Omental fat pad (tissue), 4 donors: ENCODE data around the gene RPS3. TPM values are rescaled to one million over a fixed set of nuclear protein-coding genes. Genes with fewer than 3 reads are reported as not detected.

ENCODE experiments used
- ATAC-seq: fragments of 150-250 bp; one replicate; pipeline ENCODE4 v1.9.1; 2016; ENCODE audit warnings: mild to moderate bottlenecking, moderate library complexity; ENCODE audit not compliant: low FRiP score
- DNase-seq: peaks from one replicate; pipeline ENCODE4 v3.0.0-alpha.2; 2019; ENCODE audit warnings: low spot score
- CTCF ChIP-seq, 3 donors: fragments of 450-650 bp; IDR thresholded peaks; one replicate each; pipeline ENCODE4 v1.5.1; 2016 to 2017; ENCODE audit warnings: antibody characterized with exemption in 3 of 3, mild to moderate bottlenecking in 3 of 3, moderate library complexity in 2 of 3
- total RNA-seq, 4 donors: library from RNA; depleted of rRNA; stranded (reverse); fragments of >200 nt; gene quantifications; one replicate each; pipeline ENCODE4 v1.1.0, GENCODE V29; 2016

RPS3 gene
- total RNA-seq = 1,000 to 10,000 TPM in 3 of 4 donors, 100 to 1,000 TPM in 1; 876 to 1,394 (median 1,127) TPM

- peak; percentile 87 for DNase-seq
- peak; percentile 84 for ATAC-seq
- no peak for TF ChIP-seq CTCF (IDR thresholded peaks at IDR 0.05)
Measured at GRCh38 chr11:75399344-75400145, at the start of gene RPS3. Gene RPS3, plus strand, starts transcription at chr11:75399518. Its CDS starts 30 bp downstream, at chr11:75399548.

GRCh38 chr11:75349521-75350116 lies 49.7 kb upstream of the RPS3 start:
- DNase-seq = no peak
- ATAC-seq = no peak
- TF ChIP-seq CTCF (IDR thresholded peaks at IDR 0.05) = no peak

- DNase-seq (no peak), ATAC-seq (no peak)
- TF ChIP-seq CTCF (IDR thresholded peaks at IDR 0.05) = no peak
Measured at GRCh38 chr11:75350122-75350742, 49.1 kb upstream of the RPS3 start.

GRCh38 chr11:75350743-75351540 lies 48.4 kb upstream of the RPS3 start:
- no peak for DNase-seq
- TF ChIP-seq CTCF (IDR thresholded peaks at IDR 0.05) = no peak
- ATAC-seq = peak; percentile 38

GRCh38 chr11:75351541-75351790 lies 47.9 kb upstream of the RPS3 start, which contains the start of gene ARRB1:
Gene ARRB1, minus strand, starts transcription at chr11:75351661. Its CDS starts 54 bp downstream, at chr11:75351607.
- DNase-seq (no peak), ATAC-seq (no peak)
- no peak for TF ChIP-seq CTCF (IDR thresholded peaks at IDR 0.05)

- peak; percentile 62 for ATAC-seq
- TF ChIP-seq CTCF (IDR thresholded peaks at IDR 0.05) = no peak
- peak; percentile 44 for DNase-seq
Measured at GRCh38 chr11:75351791-75352587, 47.3 kb upstream of the RPS3 start.
